ENCODE measurements around the gene DGKI.

DNA sequence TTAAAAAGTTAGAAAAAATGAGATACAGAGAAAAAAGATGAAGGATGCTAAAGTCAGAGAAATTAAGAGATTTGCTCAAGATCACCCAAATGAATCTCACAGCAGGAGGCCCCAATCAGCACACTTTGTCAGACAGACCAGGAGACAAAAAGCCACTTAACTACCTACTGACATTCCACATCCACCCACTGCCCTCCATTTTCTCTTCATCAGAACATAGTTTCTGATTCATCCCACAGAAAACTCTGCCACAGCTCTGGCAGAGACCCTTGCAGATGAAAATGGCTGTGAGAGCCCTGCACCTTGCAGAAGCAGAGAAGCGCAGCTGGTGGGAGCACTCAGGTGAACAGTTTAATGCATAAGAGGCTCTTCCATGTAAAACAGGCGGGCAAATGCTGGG is 26.6 kb downstream of the DGKI start:
- TF ChIP-seq, protein P1, sequence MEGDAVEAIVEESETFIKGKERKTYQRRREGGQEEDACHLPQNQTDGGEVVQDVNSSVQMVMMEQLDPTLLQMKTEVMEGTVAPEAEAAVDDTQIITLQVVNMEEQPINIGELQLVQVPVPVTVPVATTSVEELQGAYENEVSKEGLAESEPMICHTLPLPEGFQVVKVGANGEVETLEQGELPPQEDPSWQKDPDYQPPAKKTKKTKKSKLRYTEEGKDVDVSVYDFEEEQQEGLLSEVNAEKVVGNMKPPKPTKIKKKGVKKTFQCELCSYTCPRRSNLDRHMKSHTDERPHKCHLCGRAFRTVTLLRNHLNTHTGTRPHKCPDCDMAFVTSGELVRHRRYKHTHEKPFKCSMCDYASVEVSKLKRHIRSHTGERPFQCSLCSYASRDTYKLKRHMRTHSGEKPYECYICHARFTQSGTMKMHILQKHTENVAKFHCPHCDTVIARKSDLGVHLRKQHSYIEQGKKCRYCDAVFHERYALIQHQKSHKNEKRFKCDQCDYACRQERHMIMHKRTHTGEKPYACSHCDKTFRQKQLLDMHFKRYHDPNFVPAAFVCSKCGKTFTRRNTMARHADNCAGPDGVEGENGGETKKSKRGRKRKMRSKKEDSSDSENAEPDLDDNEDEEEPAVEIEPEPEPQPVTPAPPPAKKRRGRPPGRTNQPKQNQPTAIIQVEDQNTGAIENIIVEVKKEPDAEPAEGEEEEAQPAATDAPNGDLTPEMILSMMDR (tag by site-specific recombination; IDR thresholded peaks at IDR 0.05), result no peak
- TF ChIP-seq ZNF776 (tag by site-specific recombination; IDR thresholded peaks at IDR 0.05; ENCODE audit: borderline replicate concordance) (no peak), SP2 (tag by site-specific recombination; IDR thresholded peaks at IDR 0.05) (no peak), ZBTB10 (tag by site-specific recombination; IDR thresholded peaks at IDR 0.05) (no peak), ZNF280D (tag by site-specific recombination; IDR thresholded peaks at IDR 0.05) (no peak), ZNF404 (tag by site-specific recombination; IDR thresholded peaks at IDR 0.05) (no peak), ZFP3 (tag by site-specific recombination; IDR thresholded peaks at IDR 0.05; ENCODE audit: low read depth) (no peak), ZNF184 (tag by site-specific recombination; IDR thresholded peaks at IDR 0.05) (no peak), ZNF121 (tag by site-specific recombination; IDR thresholded peaks at IDR 0.05) (no peak), YY1 (tag by site-specific recombination; IDR thresholded peaks at IDR 0.05) (no peak)
